B cell (primary cell): ENCODE data around the gene TMEM45B. TPM values are rescaled to one million over a fixed set of nuclear protein-coding genes. Genes with fewer than 3 reads are reported as not detected.

ENCODE experiments used
- ATAC-seq: fragments of 200-7000 bp; cut with Tn5 transposase; one replicate; pipeline ENCODE4 v1.10.0; 2021; ENCODE audit warnings: low read depth, mild to moderate bottlenecking, moderate number of reproducible peaks, moderate library complexity
- CTCF ChIA-PET: fragments of 350-600 bp; sonication (Branson Sonifier 250); formaldehyde crosslinking; loops from one replicate; lab custom pipeline; 2021; ENCODE audit warnings: antibody characterized with exemption, inconsistent platforms; lab: Charles Lee
- POLR2A ChIA-PET: fragments of 350-600 bp; sonication (Branson Sonifier 250); formaldehyde crosslinking; loops from one replicate; lab custom pipeline; 2021; ENCODE audit warnings: antibody characterized with exemption; lab: Charles Lee
- DNase-seq: peaks from one replicate; pipeline ENCODE4 v3.0.0; 2013
- H2AFZ ChIP-seq: 2 replicates; pipeline ENCODE4 v1.6.1; 2012; ENCODE audit warnings: mild to moderate bottlenecking, low read depth, low read length; ENCODE audit not compliant: insufficient read depth, poor library complexity, severe bottlenecking
- H3K27ac ChIP-seq, 2 donors: 1 replicate in 1 of 2; 2 replicates in 1 of 2; pipeline ENCODE4 v1.5.1; 2012 to 2013; ENCODE audit warnings: low read length in 2 of 2, mild to moderate bottlenecking in 2 of 2, moderate library complexity in 1 of 2
- H3K27me3 ChIP-seq, 4 experiments: fragments of 200-600 bp in 1 of 4; sonication (generic) in 1 of 4; replicated peaks in 1 of 4; 1 replicate in 2 of 4; 2 replicates in 2 of 4; pipeline versions ENCODE4 v1.6.1 to v1.7.0; 2013 to 2016; ENCODE audit warnings: low read length in 3 of 4, mild to moderate bottlenecking in 2 of 4, mixed read lengths in 1 of 4, moderate library complexity in 1 of 4; ENCODE audit not compliant: insufficient read depth in 4 of 4, control insufficient read depth in 3 of 4; ENCODE audit errors: control extremely low read depth in 1 of 4
- H3K36me3 ChIP-seq, 2 experiments: replicated peaks in 1 of 2; 1 replicate in 1 of 2; 2 replicates in 1 of 2; pipeline versions ENCODE4 v1.6.1 to v1.7.1; 2013; ENCODE audit warnings: low read length in 1 of 2; ENCODE audit not compliant: insufficient read depth in 2 of 2, control insufficient read depth in 1 of 2; ENCODE audit errors: control extremely low read depth in 1 of 2, extremely low read depth in 1 of 2
- H3K4me1 ChIP-seq, 2 donors: fragments of 200-600 bp in 1 of 2; sonication (generic) in 1 of 2; 1 replicate in 1 of 2; 2 replicates in 1 of 2; pipeline versions ENCODE4 v1.5.1 to v1.6.1; 2013 to 2017; ENCODE audit warnings: low read length in 2 of 2; ENCODE audit not compliant: control insufficient read depth in 2 of 2, insufficient read depth in 2 of 2
- H3K4me2 ChIP-seq: replicated peaks from 2 replicates; pipeline ENCODE3; 2012; ENCODE audit warnings: mild to moderate bottlenecking, low read depth, low read length; ENCODE audit not compliant: poor library complexity, severe bottlenecking
- H3K4me3 ChIP-seq, 5 experiments: fragments of 200-600 bp in 1 of 5; sonication (generic) in 1 of 5; 1 replicate in 3 of 5; 2 replicates in 2 of 5; pipeline versions ENCODE4 v1.5.1 to v1.7.0; 2011 to 2016; ENCODE audit warnings: low read length in 4 of 5, mild to moderate bottlenecking in 4 of 5, low read depth in 2 of 5, control low read depth in 1 of 5, moderate library complexity in 1 of 5; ENCODE audit not compliant: insufficient read depth in 1 of 5; ENCODE audit errors: control extremely low read depth in 1 of 5, extremely low read depth in 1 of 5
- H3K79me2 ChIP-seq: fragments of 200-600 bp; sonication (generic); one replicate; pipeline ENCODE4 v1.6.0; 2016; ENCODE audit warnings: low read length; ENCODE audit not compliant: control insufficient read depth, insufficient read depth
- H3K9ac ChIP-seq: fragments of 200-600 bp; sonication (generic); 2 replicates; pipeline ENCODE4 v1.6.1; 2017; ENCODE audit warnings: mild to moderate bottlenecking, low read length, moderate library complexity
- H3K9me3 ChIP-seq, 3 donors: one replicate each; pipeline versions ENCODE4 v1.6.1 to v1.7.1; 2013; ENCODE audit warnings: low read length in 2 of 3; ENCODE audit not compliant: control insufficient read depth in 2 of 3, insufficient read depth in 1 of 3; ENCODE audit errors: control extremely low read depth in 1 of 3
- H4K20me1 ChIP-seq: 2 replicates; pipeline ENCODE4 v1.6.0; 2012; ENCODE audit warnings: mild to moderate bottlenecking, low read length; ENCODE audit not compliant: insufficient read depth, control insufficient read depth, poor library complexity, severe bottlenecking
- H3K27ac Mint-ChIP-seq: one replicate; pipeline ENCODE4 v1.8.0; 2021; ENCODE audit warnings: mixed read lengths
- H3K27me3 Mint-ChIP-seq: one replicate; pipeline ENCODE4 v1.8.0; 2021; ENCODE audit warnings: mixed read lengths
- H3K4me1 Mint-ChIP-seq: one replicate; pipeline ENCODE4 v1.8.0; 2021; ENCODE audit warnings: mixed read lengths
- H3K4me3 Mint-ChIP-seq: one replicate; pipeline ENCODE4 v1.8.0; 2021; ENCODE audit warnings: mixed read lengths
- H3K9me3 Mint-ChIP-seq: one replicate; pipeline ENCODE4 v1.8.0; 2022; ENCODE audit warnings: mixed read lengths; ENCODE audit not compliant: insufficient read depth
- CTCF ChIP-seq: fragments of 200-600 bp; IDR thresholded peaks from one replicate; pipeline ENCODE4 v1.8.0; 2022; ENCODE audit warnings: antibody characterized with exemption, mild to moderate bottlenecking
- EZH2 ChIP-seq: IDR thresholded peaks from 2 replicates; pipeline ENCODE4 v1.6.1; 2012; ENCODE audit warnings: borderline replicate concordance, low read depth, mild to moderate bottlenecking, moderate library complexity, low read length; ENCODE audit not compliant: insufficient read depth, poor library complexity, severe bottlenecking
- WGBS: methylation state at CpG from one replicate; pipeline ENCODE4 v1.1.5; 2013; ENCODE audit warnings: missing lambda C conversion rate; ENCODE audit not compliant: insufficient coverage; 5-methylcytosine and 5-hydroxymethylcytosine counted together
- intact Hi-C: fragments of 100-400 bp; cut with micrococcal nuclease; formaldehyde crosslinking; loops from one replicate; pipeline ENCODE4 v1.10.0; 2022
- polyA plus RNA-seq: library from polyadenylated mRNA; depleted of rRNA; stranded (reverse); fragments of >200 nt; gene quantifications from 2 replicates; pipeline ENCODE4 v1.2.3, GENCODE V29; 2012
- total RNA-seq, 2 donors: library from RNA; stranded (reverse); fragments of 120-200 nt in 1 of 2; gene quantifications; 1 replicate in 1 of 2; 2 replicates in 1 of 2; pipeline versions ENCODE4 v1.2.3 to v1.2.4, GENCODE V29; 2013 to 2022

The TMEM45B gene
- total and polyA plus RNA-seq, 2 donors (not counting 1 experiment from before 2014, with no cell fraction given) = not detected

- Histone ChIP-seq H3K4me3 (no peak overlapping the region), H3K9ac (no peak overlapping the region), H3K36me3 (no peaks in the 10 kb centered on the region), H3K4me2 (no peak overlapping the region), H3K4me1 (no peaks in the 10 kb centered on the region), H3K79me2 (no peaks in the 10 kb centered on the region), H3K27me3 (no peaks in the 10 kb centered on the region), H2AFZ (no peak overlapping the region), H4K20me1 (no peaks in the 10 kb centered on the region), H3K9me3 (no peaks in the 10 kb centered on the region), H3K27ac (no peak overlapping the region)
- DNase-seq (no peak), ATAC-seq (no peak)
- intact Hi-C loops = no loop called here
- no peak for TF ChIP-seq EZH2
- TF ChIP-seq CTCF = no peak
- WGBS = 90% methylated on average over 13 of the region's 15 CpGs
- ChIA-PET CTCF (no interaction called here), POLR2A (no interaction called here)
- Mint-ChIP-seq H3K4me1 (no peaks in the 10 kb centered on the region), H3K27ac (no peak overlapping the region), H3K9me3 (no peaks in the 10 kb centered on the region), H3K27me3 (peaks cover 8% of the 10 kb centered on the region), H3K4me3 (no peak overlapping the region)
These were observed 33.9 kb downstream of the TMEM45B start for GRCh38 chr11:129849447-129850130.

- ATAC-seq = no peak
- Histone ChIP-seq H4K20me1 (no peaks in the 10 kb centered on the region), H3K4me1 (no peaks in the 10 kb centered on the region), H3K36me3 (no peaks in the 10 kb centered on the region), H3K9ac (no peak overlapping the region), H2AFZ (no peak overlapping the region), H3K27me3 (no peaks in the 10 kb centered on the region), H3K79me2 (no peaks in the 10 kb centered on the region), H3K9me3 (no peaks in the 10 kb centered on the region), H3K27ac (no peak overlapping the region), H3K4me3 (no peak overlapping the region), H3K4me2 (no peak overlapping the region)
- intact Hi-C loops = no loop called here
- TF ChIP-seq EZH2 (no peak), CTCF (no peak)
- Mint-ChIP-seq H3K4me3 (no peak overlapping the region), H3K27ac (no peak overlapping the region), H3K4me1 (no peaks in the 10 kb centered on the region), H3K9me3 (no peaks in the 10 kb centered on the region), H3K27me3 (peaks cover 8% of the 10 kb centered on the region)
- CTCF ChIA-PET = no interaction called here
- POLR2A ChIA-PET = no interaction called here
- DNase-seq = no peak
- no CpG with 5 or more reads among the region's 15 CpGs for WGBS
These were observed 36.6 kb downstream of the TMEM45B start for GRCh38 chr11:129852125-129852740.
